DOHH2 (cell line): ENCODE results near the gene NFAT5.

Experiments used
- CTCF ChIP-seq: fragments of 200-600 bp; sonication (generic); IDR thresholded peaks from one replicate; pipeline ENCODE4 v1.5.1; 2014; ENCODE audit warnings: antibody characterized with exemption, mild to moderate bottlenecking, low read depth, low read length; ENCODE audit not compliant: poor library complexity, severe bottlenecking
- EZH2phosphoT487 ChIP-seq: fragments of 200-600 bp; sonication (generic); IDR thresholded peaks from 2 replicates; pipeline ENCODE4 v1.6.1; 2017; ENCODE audit warnings: borderline replicate concordance, mild to moderate bottlenecking, antibody characterized with exemption, low read length, moderate library complexity, mixed read lengths

GRCh38 chr16:69709456-69710084 lies 143.8 kb downstream of the NFAT5 start:
- TF ChIP-seq CTCF (peak; percentile 81), EZH2phosphoT487 (no peak)
